ENCODE data around the gene HEATR5B.

HEATR5B gene

DNA sequence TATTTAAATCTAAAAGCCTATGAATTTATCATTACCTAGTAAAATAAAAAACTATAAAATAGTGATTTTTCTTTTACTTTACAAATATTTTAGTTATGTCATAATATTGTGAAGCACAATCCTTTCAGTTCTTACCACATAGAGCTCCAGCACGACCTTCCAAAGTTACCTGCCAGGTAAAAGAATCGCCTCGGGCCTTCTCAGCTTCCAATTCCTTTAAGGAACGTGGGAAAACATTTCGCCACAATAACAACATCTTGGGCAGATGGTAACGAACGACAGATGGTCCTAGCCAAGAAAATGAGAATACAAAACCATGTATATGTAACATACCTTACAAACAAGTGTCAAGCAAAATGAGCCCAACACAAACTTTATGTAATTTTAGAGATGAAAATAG lies 23.7 kb downstream of the HEATR5B start:
- H3K9me3 ChIP-seq (ENCODE audit: control insufficient read depth, insufficient read depth, low read length): no peaks in the 10 kb centered on the region
- H3K27me3 ChIP-seq (ENCODE audit: control insufficient read depth, low read length): no peaks in the 10 kb centered on the region
- H3F3A ChIP-seq (ENCODE audit: control insufficient read depth, insufficient read depth): no peaks in the 10 kb centered on the region; the same call in 1 of the 2 replicates
- H4K20me1 ChIP-seq (ENCODE audit: control insufficient read depth, insufficient read depth, low read depth, low read length): no peaks in the 10 kb centered on the region
- peaks cover 57% of the 10 kb centered on the region for H3K36me3 ChIP-seq (ENCODE audit: control insufficient read depth, low read length)
- no peak overlapping the region for H3K27ac ChIP-seq (ENCODE audit: low read depth, low read length)
- no peaks in the 10 kb centered on the region for H3K9me2 ChIP-seq (replicated peaks; ENCODE audit: control insufficient read depth, low read length)
- no peak overlapping the region for H3K4me2 ChIP-seq (ENCODE audit: low read length)
- TF ChIP-seq EZH2phosphoT487 (IDR thresholded peaks at IDR 0.05; ENCODE audit: borderline replicate concordance, low read length) (no peak), CTCF (IDR thresholded peaks at IDR 0.05; ENCODE audit: low read depth, low read length, poor library complexity, severe bottlenecking) (no peak)
- no peaks in the 10 kb centered on the region for H3K4me1 ChIP-seq (ENCODE audit: control insufficient read depth, low read length)
- no peaks in the 10 kb centered on the region for H3K79me2 ChIP-seq (ENCODE audit: control insufficient read depth, low read length)
- H3K4me3 ChIP-seq (ENCODE audit: low read length): no peak overlapping the region

GRCh38 chr2:37059841-37060240 lies 24.3 kb downstream of the HEATR5B start:
- TF ChIP-seq EZH2phosphoT487 (IDR thresholded peaks at IDR 0.05; ENCODE audit: borderline replicate concordance, low read length) (no peak), CTCF (IDR thresholded peaks at IDR 0.05; ENCODE audit: low read depth, low read length, poor library complexity, severe bottlenecking) (no peak)
- no peaks in the 10 kb centered on the region; the same call in 1 of the 2 replicates for H3F3A ChIP-seq (ENCODE audit: control insufficient read depth, insufficient read depth)
- H3K9me3 ChIP-seq (ENCODE audit: control insufficient read depth, insufficient read depth, low read length): no peaks in the 10 kb centered on the region
- peaks cover 56% of the 10 kb centered on the region for H3K36me3 ChIP-seq (ENCODE audit: control insufficient read depth, low read length)
- H3K4me3 ChIP-seq (ENCODE audit: low read length): no peak overlapping the region
- no peaks in the 10 kb centered on the region for H3K4me1 ChIP-seq (ENCODE audit: control insufficient read depth, low read length)
- no peak overlapping the region for H3K4me2 ChIP-seq (ENCODE audit: low read length)
- H3K27ac ChIP-seq (ENCODE audit: low read depth, low read length): no peak overlapping the region
- no peaks in the 10 kb centered on the region for H4K20me1 ChIP-seq (ENCODE audit: control insufficient read depth, insufficient read depth, low read depth, low read length)
- H3K27me3 ChIP-seq (ENCODE audit: control insufficient read depth, low read length): no peaks in the 10 kb centered on the region
- H3K9me2 ChIP-seq (replicated peaks; ENCODE audit: control insufficient read depth, low read length): no peaks in the 10 kb centered on the region
- no peaks in the 10 kb centered on the region for H3K79me2 ChIP-seq (ENCODE audit: control insufficient read depth, low read length)

GRCh38 chr2:37052600-37053332 lies 31.4 kb downstream of the HEATR5B start:
- H3K4me2 ChIP-seq (ENCODE audit: low read length): no peak overlapping the region
- H4K20me1 ChIP-seq (ENCODE audit: control insufficient read depth, insufficient read depth, low read depth, low read length): no peaks in the 10 kb centered on the region
- no peaks in the 10 kb centered on the region for H3K9me2 ChIP-seq (replicated peaks; ENCODE audit: control insufficient read depth, low read length)
- H3K4me1 ChIP-seq (ENCODE audit: control insufficient read depth, low read length): no peaks in the 10 kb centered on the region
- no peaks in the 10 kb centered on the region for H3K27me3 ChIP-seq (ENCODE audit: control insufficient read depth, low read length)
- H3K27ac ChIP-seq (ENCODE audit: low read depth, low read length): no peak overlapping the region
- no peaks in the 10 kb centered on the region for H3K9me3 ChIP-seq (ENCODE audit: control insufficient read depth, insufficient read depth, low read length)
- H3K4me3 ChIP-seq (ENCODE audit: low read length): no peak overlapping the region
- TF ChIP-seq CTCF (IDR thresholded peaks at IDR 0.05; ENCODE audit: low read depth, low read length, poor library complexity, severe bottlenecking): no peak
- H3K36me3 ChIP-seq (ENCODE audit: control insufficient read depth, low read length): peaks cover 38% of the 10 kb centered on the region
- H3F3A ChIP-seq (ENCODE audit: control insufficient read depth, insufficient read depth): no peaks in the 10 kb centered on the region
- H3K79me2 ChIP-seq (ENCODE audit: control insufficient read depth, low read length): no peaks in the 10 kb centered on the region
